Prostate gland (tissue), 2 donors: Measurements from ENCODE around the gene TPX2. TPM values are rescaled to one million over a fixed set of nuclear protein-coding genes. Genes with fewer than 3 reads are reported as not detected.

Experiments
- DNase-seq: peaks from one replicate; pipeline ENCODE4 v3.0.0-alpha.2; 2019; ENCODE audit warnings: low spot score
- H3K27ac ChIP-seq, 2 donors: fragments of 200-600 bp; sonication (generic); 2 replicates each; pipeline ENCODE4 v1.5.1; 2017 to 2019
- H3K27me3 ChIP-seq: fragments of 200-600 bp; sonication (generic); replicated peaks from 2 replicates; pipeline ENCODE4 v1.5.1; 2019; ENCODE audit not compliant: insufficient read depth
- H3K36me3 ChIP-seq, 2 donors: fragments of 200-600 bp; sonication (generic); 1 replicate in 1 of 2; 2 replicates in 1 of 2; pipeline versions ENCODE4 v1.5.1 to v1.8.1; 2017 to 2019
- H3K4me1 ChIP-seq: fragments of 200-600 bp; sonication (generic); replicated peaks from 2 replicates; pipeline ENCODE4 v1.5.1; 2019
- H3K4me3 ChIP-seq, 2 donors: fragments of 200-600 bp; sonication (generic); 2 replicates each; pipeline ENCODE4 v1.5.1; 2017 to 2019
- H3K9me3 ChIP-seq: fragments of 200-600 bp; sonication (generic); 2 replicates; pipeline ENCODE4 v1.5.1; 2017
- POLR2A ChIP-seq: fragments of 450-650 bp; IDR thresholded peaks from one replicate; pipeline ENCODE4 v1.6.1; 2016; ENCODE audit warnings: antibody characterized with exemption, mild to moderate bottlenecking
- POLR2AphosphoS5 ChIP-seq: sonication (generic); formaldehyde crosslinking; IDR thresholded peaks from one replicate; pipeline ENCODE4 v1.6.1; 2017; ENCODE audit warnings: antibody characterized with exemption
- WGBS: methylation state at CpG from one replicate; pipeline ENCODE4 v1.1.5; 2018; 5-methylcytosine and 5-hydroxymethylcytosine counted together
- intact Hi-C: fragments of 100-400 bp; cut with DNase I; formaldehyde crosslinking; loops from one replicate; pipeline ENCODE4 v1.14.2; 2022
- total RNA-seq, 2 donors: library from RNA; depleted of rRNA; stranded (reverse); fragments of >200 nt; gene quantifications; one replicate each; pipeline ENCODE4 v1.1.0, GENCODE V29; 2016
- TF ChIP-seq, protein P1 (sequence below), 4 experiments: fragments of 200-600 bp in 2 of 4; fragments of 450-650 bp in 2 of 4; sonication (generic) in 2 of 4; IDR thresholded peaks; 1 replicate in 3 of 4; 2 replicates in 1 of 4; pipeline ENCODE4 v1.5.1; 2016 to 2019; ENCODE audit warnings: antibody characterized with exemption in 4 of 4, mild to moderate bottlenecking in 2 of 4, moderate library complexity in 2 of 4

TPX2 gene
- total RNA-seq, 2 donors from 2014 or later: 1.4 to 23.2 TPM

DNA sequence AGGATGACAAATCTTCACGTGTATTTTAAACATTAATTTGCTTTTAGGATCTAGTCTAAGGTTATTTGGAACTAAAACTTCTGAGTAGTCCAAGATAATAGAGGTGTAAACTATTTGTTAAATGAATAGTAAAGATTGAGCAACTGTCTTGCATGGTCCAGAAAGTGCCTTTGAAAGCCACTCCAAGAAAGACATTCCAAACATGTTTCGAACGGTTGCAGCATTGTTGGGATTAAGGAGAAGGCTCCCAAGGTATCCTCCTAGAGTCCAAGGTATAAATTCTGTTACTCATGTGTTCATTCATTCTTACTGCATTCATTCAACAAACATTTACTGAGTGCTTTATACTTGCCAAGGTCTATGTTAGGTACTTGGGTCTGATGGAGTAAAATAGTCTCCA is 51.3 kb downstream of the TPX2 start:
- no peaks in the 10 kb centered on the region for H3K9me3 ChIP-seq
- DNase-seq: no peak
- intact Hi-C loops: no loop called here
- no peak overlapping the region for H3K27ac ChIP-seq
- TF ChIP-seq POLR2AphosphoS5 (no peak), POLR2A (no peak)
- TF ChIP-seq, protein P1, sequence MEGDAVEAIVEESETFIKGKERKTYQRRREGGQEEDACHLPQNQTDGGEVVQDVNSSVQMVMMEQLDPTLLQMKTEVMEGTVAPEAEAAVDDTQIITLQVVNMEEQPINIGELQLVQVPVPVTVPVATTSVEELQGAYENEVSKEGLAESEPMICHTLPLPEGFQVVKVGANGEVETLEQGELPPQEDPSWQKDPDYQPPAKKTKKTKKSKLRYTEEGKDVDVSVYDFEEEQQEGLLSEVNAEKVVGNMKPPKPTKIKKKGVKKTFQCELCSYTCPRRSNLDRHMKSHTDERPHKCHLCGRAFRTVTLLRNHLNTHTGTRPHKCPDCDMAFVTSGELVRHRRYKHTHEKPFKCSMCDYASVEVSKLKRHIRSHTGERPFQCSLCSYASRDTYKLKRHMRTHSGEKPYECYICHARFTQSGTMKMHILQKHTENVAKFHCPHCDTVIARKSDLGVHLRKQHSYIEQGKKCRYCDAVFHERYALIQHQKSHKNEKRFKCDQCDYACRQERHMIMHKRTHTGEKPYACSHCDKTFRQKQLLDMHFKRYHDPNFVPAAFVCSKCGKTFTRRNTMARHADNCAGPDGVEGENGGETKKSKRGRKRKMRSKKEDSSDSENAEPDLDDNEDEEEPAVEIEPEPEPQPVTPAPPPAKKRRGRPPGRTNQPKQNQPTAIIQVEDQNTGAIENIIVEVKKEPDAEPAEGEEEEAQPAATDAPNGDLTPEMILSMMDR (IDR thresholded peaks at IDR 0.05): no peak
- 53% methylated on average over 3 of the region's 3 CpGs for WGBS
- no peaks in the 10 kb centered on the region for H3K27me3 ChIP-seq
- H3K4me1 ChIP-seq: no peaks in the 10 kb centered on the region
- H3K36me3 ChIP-seq: no peaks in the 10 kb centered on the region
- no peak overlapping the region for H3K4me3 ChIP-seq

DNA sequence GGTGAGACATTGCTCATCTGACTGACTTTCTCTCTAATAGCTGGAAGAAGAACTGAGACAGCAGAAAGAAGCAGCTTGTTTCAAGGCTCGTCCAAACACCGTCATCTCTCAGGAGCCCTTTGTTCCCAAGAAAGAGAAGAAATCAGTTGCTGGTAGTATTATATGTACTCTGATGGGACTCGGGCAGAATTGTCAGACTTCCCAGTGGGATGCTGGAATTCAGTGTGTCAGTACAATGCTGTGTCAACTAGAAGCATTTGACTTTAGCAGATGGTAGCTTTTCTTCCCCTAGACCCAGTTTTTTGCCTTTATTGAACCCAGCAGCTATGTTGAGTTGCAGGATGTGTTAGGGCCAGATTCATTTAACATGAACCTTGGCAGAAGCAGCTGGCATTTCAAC is 58.3 kb downstream of the TPX2 start:
- Histone ChIP-seq H3K27ac (no peak overlapping the region), H3K4me3 (no peak overlapping the region), H3K9me3 (no peaks in the 10 kb centered on the region), H3K4me1 (no peaks in the 10 kb centered on the region), H3K27me3 (no peaks in the 10 kb centered on the region), H3K36me3 (no peaks in the 10 kb centered on the region)
- TF ChIP-seq POLR2A (no peak), POLR2AphosphoS5 (no peak)
- TF ChIP-seq, protein P1 (IDR thresholded peaks at IDR 0.05): no peak
- intact Hi-C loops: no loop called here
- WGBS: 75% methylated on average over 3 of the region's 3 CpGs
- DNase-seq: no peak

DNA sequence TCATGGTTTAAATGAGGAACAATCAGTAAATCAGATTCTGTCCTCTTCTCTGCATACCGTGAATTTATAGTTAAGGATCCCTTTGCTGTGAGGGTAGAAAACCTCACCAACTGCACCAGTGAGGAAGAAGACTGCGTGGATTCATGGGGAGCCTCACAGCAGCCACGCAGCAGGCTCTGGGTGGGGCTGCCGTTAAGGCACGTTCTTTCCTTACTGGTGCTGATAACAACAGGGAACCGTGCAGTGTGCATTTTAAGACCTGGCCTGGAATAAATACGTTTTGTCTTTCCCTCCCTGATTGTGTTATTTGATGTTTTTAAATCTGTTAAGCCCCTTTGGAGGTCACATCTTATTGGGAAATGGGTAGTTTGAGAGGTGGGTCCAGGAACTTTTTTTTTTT is 62.4 kb downstream of the TPX2 start:
- WGBS: 83% methylated on average over 7 of the region's 7 CpGs
- Histone ChIP-seq H3K4me1 (no peaks in the 10 kb centered on the region), H3K36me3 (no peaks in the 10 kb centered on the region), H3K27me3 (no peaks in the 10 kb centered on the region), H3K4me3 (no peak overlapping the region), H3K27ac (no peak overlapping the region), H3K9me3 (no peaks in the 10 kb centered on the region)
- no peak for TF ChIP-seq POLR2A
- TF ChIP-seq, protein P1 (IDR thresholded peaks at IDR 0.05): no peak
- TF ChIP-seq POLR2AphosphoS5: no peak
- no peak for DNase-seq
- intact Hi-C loops: no loop called here

DNA sequence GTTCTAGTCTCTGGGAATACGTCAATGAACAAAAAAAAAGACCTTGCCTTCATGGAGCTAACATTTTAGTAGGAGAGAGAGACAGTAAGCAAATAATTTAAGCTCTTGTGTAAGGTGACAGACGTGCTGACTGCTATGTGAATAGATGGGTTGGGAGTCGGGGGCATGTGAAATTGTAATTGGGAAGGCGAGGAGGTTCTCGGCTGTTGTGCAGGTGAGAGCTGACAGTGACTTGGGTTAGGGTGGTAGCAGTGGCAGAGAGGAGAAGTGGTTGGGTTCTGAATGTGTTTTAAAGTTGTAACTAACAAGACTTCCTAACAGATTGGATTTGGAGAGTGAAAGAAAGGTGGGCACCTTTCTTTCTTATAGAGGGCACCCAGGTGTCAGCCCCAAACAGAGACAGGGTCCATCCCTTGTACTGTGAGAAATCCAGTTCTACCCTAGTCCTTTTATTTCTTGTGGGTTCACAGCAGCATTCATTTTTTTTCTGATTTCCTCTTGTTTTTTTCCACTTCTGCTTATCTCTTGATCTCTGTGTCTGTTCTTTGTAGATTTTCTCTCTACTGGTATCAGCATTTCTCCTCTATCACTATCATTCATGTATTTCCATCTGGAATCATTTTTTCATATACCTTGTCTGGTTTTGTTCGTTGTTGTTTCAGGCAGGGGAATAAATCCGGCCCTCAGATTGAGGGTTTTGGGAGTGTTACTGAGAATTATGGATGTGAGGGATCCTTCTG is 64.6 kb downstream of the TPX2 start:
- no peak for TF ChIP-seq POLR2A
- H3K27me3 ChIP-seq: no peaks in the 10 kb centered on the region
- DNase-seq: no peak
- no peak overlapping the region for H3K27ac ChIP-seq
- H3K36me3 ChIP-seq: no peaks in the 10 kb centered on the region
- no peaks in the 10 kb centered on the region for H3K9me3 ChIP-seq
- intact Hi-C loops: no loop called here
- H3K4me1 ChIP-seq: no peaks in the 10 kb centered on the region
- H3K4me3 ChIP-seq: no peak overlapping the region
- 91% methylated on average over 7 of the region's 7 CpGs for whole genome bisulfite sequencing

DNA sequence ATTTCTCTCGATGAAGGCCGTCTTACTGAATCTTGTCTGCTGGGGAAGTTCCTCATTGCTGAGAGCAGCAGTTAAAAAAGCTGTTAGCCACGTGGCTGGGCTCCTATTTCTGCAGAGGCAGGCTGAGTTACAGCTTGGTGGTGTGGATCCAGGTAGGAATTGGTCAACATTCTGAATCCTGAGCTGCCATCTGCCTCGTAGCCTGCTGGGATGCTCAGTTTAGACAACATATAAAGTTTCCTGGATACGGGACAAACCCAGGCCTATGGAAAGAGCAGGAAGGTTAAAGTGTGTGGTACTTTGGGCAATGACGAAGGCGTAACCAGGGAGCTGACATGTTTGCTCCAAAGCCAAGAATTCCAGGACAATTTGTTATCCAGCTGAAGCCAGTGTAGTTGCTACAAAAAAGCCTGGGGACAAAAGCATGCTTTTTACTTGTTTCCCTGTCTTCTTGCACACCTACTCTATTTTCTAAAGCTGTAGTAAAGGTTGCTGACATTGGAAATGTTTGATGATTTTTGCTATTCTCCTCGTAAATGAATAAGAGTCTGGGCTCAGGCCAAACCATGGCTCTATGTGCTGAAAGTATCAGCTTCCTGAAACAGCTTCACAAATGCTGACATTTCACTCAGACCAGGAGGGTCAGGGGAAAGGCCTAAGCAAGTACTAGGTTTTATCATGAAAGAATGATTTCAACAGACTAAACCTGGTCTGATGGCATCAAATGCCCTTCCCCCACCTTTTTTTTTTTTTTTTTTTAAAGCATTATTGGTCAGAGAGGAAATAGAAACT is 67.7 kb downstream of the TPX2 start:
- TF ChIP-seq POLR2A (no peak), POLR2AphosphoS5 (no peak)
- TF ChIP-seq, protein P1 (IDR thresholded peaks at IDR 0.05): no peak
- Histone ChIP-seq H3K36me3 (no peaks in the 10 kb centered on the region), H3K27ac (no peak overlapping the region), H3K9me3 (no peaks in the 10 kb centered on the region), H3K4me1 (no peaks in the 10 kb centered on the region), H3K27me3 (no peaks in the 10 kb centered on the region), H3K4me3 (no peak overlapping the region)
- WGBS: 68% methylated on average over 8 of the region's 8 CpGs
- intact Hi-C loops: no loop called here
- no peak for DNase-seq
